GM12891 (cell line): Measurements from ENCODE around the gene B4GALT7.

Experiments used
- POLR2A ChIP-seq: IDR thresholded peaks from 2 replicates; pipeline ENCODE4 v1.6.1; 2011; ENCODE audit warnings: low read depth, low read length, control low read depth
- POLR2AphosphoS5 ChIP-seq: IDR thresholded peaks from 2 replicates; pipeline ENCODE4 v1.6.1; 2011; ENCODE audit warnings: low read depth, low read length, control low read depth
- SPI1 ChIP-seq: IDR thresholded peaks from 2 replicates; pipeline ENCODE4 v1.6.1; 2011; ENCODE audit warnings: low read depth, low read length, control low read depth
- TAF1 ChIP-seq: IDR thresholded peaks from 2 replicates; pipeline ENCODE4 v1.6.1; 2011; ENCODE audit warnings: low read depth, low read length, control low read depth

GRCh38 chr5:177595991-177596774 is 3.7 kb upstream of the B4GALT7 start:
- TF ChIP-seq POLR2A (no peak), POLR2AphosphoS5 (no peak; the same call in 1 of the 2 replicates), SPI1 (no peak), TAF1 (no peak)
